GM18499 (cell line): ENCODE measurements around the gene OASL.
"Not testable (repeated sequence)": the region's sequence is repeated elsewhere in the genome, so short reads cannot be mapped to it uniquely, and the experiment has no call there.

Experiments used
- ATAC-seq: cut with Tn5 transposase; IDR thresholded peaks from one replicate; pipeline ENCODE4 v1.9.1; 2021; ENCODE audit warnings: moderate number of reproducible peaks; ENCODE audit not compliant: insufficient read depth, unreplicated experiment

Gene OASL

GRCh38 chr12:121038861-121039668 is at the start of gene OASL:
Gene OASL (minus strand): TSS chr12:121039246. CDS start chr12:121038971, 275 bp downstream.
- ATAC-seq, result no peak

- no peak for ATAC-seq
Observed at GRCh38 chr12:121088195-121088585, 49.1 kb upstream of the OASL start.

- no peak for ATAC-seq
Observed at GRCh38 chr12:121087467-121088194, 48.6 kb upstream of the OASL start.

- no peak for ATAC-seq
Observed at GRCh38 chr12:121086781-121087295, 47.8 kb upstream of the OASL start.

GRCh38 chr12:121085506-121086353 is 46.7 kb upstream of the OASL start:
- no peak for ATAC-seq

GRCh38 chr12:121085069-121085468 is 46.0 kb upstream of the OASL start:
- no peak for ATAC-seq

- no peak for ATAC-seq
Observed at GRCh38 chr12:121084229-121084628, 45.2 kb upstream of the OASL start.

- no peak for ATAC-seq
Observed at GRCh38 chr12:121080909-121081308, 41.9 kb upstream of the OASL start.

- ATAC-seq, result no peak
Observed at GRCh38 chr12:121079736-121080272, 40.8 kb upstream of the OASL start.

- not testable (repeated sequence) for ATAC-seq
Observed at GRCh38 chr12:121077440-121077839, 38.4 kb upstream of the OASL start.

GRCh38 chr12:121075911-121076310 is 36.9 kb upstream of the OASL start:
- ATAC-seq, result not testable (repeated sequence)

GRCh38 chr12:121072147-121072546 is 33.1 kb upstream of the OASL start:
- ATAC-seq, result no peak

GRCh38 chr12:121069206-121069605 is 30.2 kb upstream of the OASL start:
- no peak for ATAC-seq

- ATAC-seq, result no peak
Observed at GRCh38 chr12:121065345-121065744, 26.3 kb upstream of the OASL start.

GRCh38 chr12:121064586-121064985 is 25.5 kb upstream of the OASL start:
- ATAC-seq, result not testable (repeated sequence)

GRCh38 chr12:121064116-121064515 is 25.1 kb upstream of the OASL start:
- no peak for ATAC-seq

GRCh38 chr12:121062391-121063045 is 23.5 kb upstream of the OASL start:
- no peak for ATAC-seq

GRCh38 chr12:121061831-121062230 is 22.8 kb upstream of the OASL start:
- no peak for ATAC-seq

- ATAC-seq, result no peak
Observed at GRCh38 chr12:121060149-121061001, 21.3 kb upstream of the OASL start.
